DOHH2 (cell line): Measurements from ENCODE around the gene ACTBL2.

Experiments used
- H3F3A ChIP-seq: fragments of 200-600 bp; sonication (generic), shearing (Covaris generic); 2 replicates; pipeline ENCODE4 v1.6.0; 2016; ENCODE audit warnings: antibody characterized with exemption, mild to moderate bottlenecking; ENCODE audit not compliant: control insufficient read depth, insufficient read depth
- H3K27ac ChIP-seq: fragments of 200-600 bp; sonication (generic); 2 replicates; pipeline ENCODE4 v1.5.1; 2014; ENCODE audit warnings: low read depth, mild to moderate bottlenecking, low read length, moderate library complexity
- H3K27me3 ChIP-seq: fragments of 200-600 bp; sonication (generic); 2 replicates; pipeline ENCODE4 v1.6.1; 2014; ENCODE audit warnings: mild to moderate bottlenecking, low read length, mixed read lengths; ENCODE audit not compliant: control insufficient read depth
- H3K36me3 ChIP-seq: fragments of 200-600 bp; sonication (generic); 2 replicates; pipeline ENCODE4 v1.6.1; 2014; ENCODE audit warnings: mild to moderate bottlenecking, low read length, moderate library complexity, mixed read lengths; ENCODE audit not compliant: control insufficient read depth
- H3K4me1 ChIP-seq: fragments of 200-600 bp; sonication (generic); 2 replicates; pipeline ENCODE4 v1.6.1; 2014; ENCODE audit warnings: mild to moderate bottlenecking, low read length, mixed read lengths; ENCODE audit not compliant: control insufficient read depth
- H3K4me2 ChIP-seq: fragments of 200-600 bp; sonication (generic); 2 replicates; pipeline ENCODE4 v1.6.0; 2014; ENCODE audit warnings: mild to moderate bottlenecking, low read length, moderate library complexity
- H3K4me3 ChIP-seq: fragments of 200-600 bp; sonication (generic); 2 replicates; pipeline ENCODE4 v1.5.1; 2014; ENCODE audit warnings: mild to moderate bottlenecking, low read length, mixed read lengths
- H3K79me2 ChIP-seq: fragments of 200-600 bp; sonication (generic); 2 replicates; pipeline ENCODE4 v1.6.1; 2014; ENCODE audit warnings: mild to moderate bottlenecking, low read length, mixed read lengths; ENCODE audit not compliant: control insufficient read depth
- H3K9me2 ChIP-seq: fragments of 200-600 bp; sonication (generic); replicated peaks from 2 replicates; pipeline ENCODE4 v1.6.1; 2014; ENCODE audit warnings: mild to moderate bottlenecking, low read length, mixed read lengths; ENCODE audit not compliant: control insufficient read depth
- H3K9me3 ChIP-seq: fragments of 200-600 bp; sonication (generic); 2 replicates; pipeline ENCODE4 v1.6.1; 2014; ENCODE audit warnings: antibody characterized with exemption, low read length, mixed read lengths; ENCODE audit not compliant: control insufficient read depth, insufficient read depth
- H4K20me1 ChIP-seq: fragments of 200-600 bp; sonication (generic); 2 replicates; pipeline ENCODE4 v1.6.0; 2014; ENCODE audit warnings: low read depth, mild to moderate bottlenecking, antibody characterized with exemption, low read length, moderate library complexity; ENCODE audit not compliant: control insufficient read depth, insufficient read depth
- EZH2phosphoT487 ChIP-seq: fragments of 200-600 bp; sonication (generic); IDR thresholded peaks from 2 replicates; pipeline ENCODE4 v1.6.1; 2017; ENCODE audit warnings: borderline replicate concordance, mild to moderate bottlenecking, antibody characterized with exemption, low read length, moderate library complexity, mixed read lengths
- TF ChIP-seq, protein P1 (sequence below): fragments of 200-600 bp; sonication (generic); IDR thresholded peaks from one replicate; pipeline ENCODE4 v1.5.1; 2014; ENCODE audit warnings: antibody characterized with exemption, mild to moderate bottlenecking, low read depth, low read length; ENCODE audit not compliant: poor library complexity, severe bottlenecking

The ACTBL2 gene

DNA sequence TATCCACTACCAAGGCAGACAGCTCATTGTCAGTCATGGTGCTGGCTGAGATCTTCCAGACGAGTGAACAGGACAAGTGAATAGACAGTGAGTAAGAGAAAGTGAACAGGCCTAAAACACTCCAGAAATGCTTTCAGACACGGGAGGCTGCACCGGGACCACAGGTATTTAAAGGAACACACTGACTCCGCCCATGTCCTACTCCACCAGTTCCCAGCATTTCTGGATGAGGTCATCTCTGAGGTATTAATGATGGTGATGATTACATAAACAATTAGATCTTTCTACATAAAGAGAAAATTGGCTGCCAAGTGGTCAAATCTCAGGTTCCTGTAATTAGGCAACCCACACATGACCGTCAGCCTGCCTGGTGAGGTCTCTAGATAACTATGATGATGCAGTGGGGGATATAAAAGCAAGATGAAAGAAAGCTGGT, at the start of gene ACTBL2:
Gene ACTBL2 (minus strand): TSS at position 141 of the 436 bp plus-strand sequence. CDS start 104 bp downstream, at position 37.
- no peaks in the 10 kb centered on the region for H3K9me3 ChIP-seq

DNA sequence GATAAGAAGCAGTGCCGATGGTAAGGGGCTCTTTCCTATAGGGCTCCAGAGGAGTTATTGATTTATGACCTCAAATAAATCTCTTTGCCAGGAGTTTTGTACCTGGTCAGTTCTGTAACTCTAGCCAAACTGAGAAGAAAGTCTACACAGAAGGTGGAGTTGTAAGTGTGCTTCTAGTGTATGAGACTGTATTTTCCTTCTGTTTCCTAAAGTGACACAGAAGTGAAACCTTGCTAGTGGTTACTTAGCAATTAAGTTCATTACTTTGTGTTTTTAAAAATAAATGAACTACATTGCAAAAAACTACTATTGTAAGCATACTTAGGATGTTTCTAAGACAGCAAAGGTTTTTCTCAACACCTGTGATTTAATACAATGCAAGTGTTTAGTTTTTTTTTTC, 48.7 kb upstream of the ACTBL2 start:
- H3K4me2 ChIP-seq: no peak overlapping the region
- H3K9me2 ChIP-seq: no peaks in the 10 kb centered on the region
- TF ChIP-seq, protein P1, sequence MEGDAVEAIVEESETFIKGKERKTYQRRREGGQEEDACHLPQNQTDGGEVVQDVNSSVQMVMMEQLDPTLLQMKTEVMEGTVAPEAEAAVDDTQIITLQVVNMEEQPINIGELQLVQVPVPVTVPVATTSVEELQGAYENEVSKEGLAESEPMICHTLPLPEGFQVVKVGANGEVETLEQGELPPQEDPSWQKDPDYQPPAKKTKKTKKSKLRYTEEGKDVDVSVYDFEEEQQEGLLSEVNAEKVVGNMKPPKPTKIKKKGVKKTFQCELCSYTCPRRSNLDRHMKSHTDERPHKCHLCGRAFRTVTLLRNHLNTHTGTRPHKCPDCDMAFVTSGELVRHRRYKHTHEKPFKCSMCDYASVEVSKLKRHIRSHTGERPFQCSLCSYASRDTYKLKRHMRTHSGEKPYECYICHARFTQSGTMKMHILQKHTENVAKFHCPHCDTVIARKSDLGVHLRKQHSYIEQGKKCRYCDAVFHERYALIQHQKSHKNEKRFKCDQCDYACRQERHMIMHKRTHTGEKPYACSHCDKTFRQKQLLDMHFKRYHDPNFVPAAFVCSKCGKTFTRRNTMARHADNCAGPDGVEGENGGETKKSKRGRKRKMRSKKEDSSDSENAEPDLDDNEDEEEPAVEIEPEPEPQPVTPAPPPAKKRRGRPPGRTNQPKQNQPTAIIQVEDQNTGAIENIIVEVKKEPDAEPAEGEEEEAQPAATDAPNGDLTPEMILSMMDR: no peak
- no peak for TF ChIP-seq EZH2phosphoT487
- no peaks in the 10 kb centered on the region for H3K4me1 ChIP-seq
- H4K20me1 ChIP-seq: no peaks in the 10 kb centered on the region
- H3K79me2 ChIP-seq: no peaks in the 10 kb centered on the region
- no peaks in the 10 kb centered on the region for H3K36me3 ChIP-seq
- H3K27me3 ChIP-seq: no peaks in the 10 kb centered on the region
- no peaks in the 10 kb centered on the region for H3K9me3 ChIP-seq
- no peak overlapping the region for H3K27ac ChIP-seq
- no peaks in the 10 kb centered on the region for H3F3A ChIP-seq
- no peak overlapping the region for H3K4me3 ChIP-seq

More for the DNA sequence above, at the start of gene ACTBL2:
- no peak for TF ChIP-seq EZH2phosphoT487
- TF ChIP-seq, protein P1: no peak
- Histone ChIP-seq H3K9me2 (no peaks in the 10 kb centered on the region), H3K27ac (no peak within 1 kb of the TSS), H4K20me1 (no peaks in the 10 kb centered on the region), H3K27me3 (no peaks in the 10 kb centered on the region), H3F3A (no peaks in the 10 kb centered on the region), H3K36me3 (no peaks in the 10 kb centered on the region), H3K4me1 (no peaks in the 10 kb centered on the region), H3K79me2 (no peaks in the 10 kb centered on the region), H3K4me2 (no peak within 1 kb of the TSS), H3K4me3 (no peak within 1 kb of the TSS)

DNA sequence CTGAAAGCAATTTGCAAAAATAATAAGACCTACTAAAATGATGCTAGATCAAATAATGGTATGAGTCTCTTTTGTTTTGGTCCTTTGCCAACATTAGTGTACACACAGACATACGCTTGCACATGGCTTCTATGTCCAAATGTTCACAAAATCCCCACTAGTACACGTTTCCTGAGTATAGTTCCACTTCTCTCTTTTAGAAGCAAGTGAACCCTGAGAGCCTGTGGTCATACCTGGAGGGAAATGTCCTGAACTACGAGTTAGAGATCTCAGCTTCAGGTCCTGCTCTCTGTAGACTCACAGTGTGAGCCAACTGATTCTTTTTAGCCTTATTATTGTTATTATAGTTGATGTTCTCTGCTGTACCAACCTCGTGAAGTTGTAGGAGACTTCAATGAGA, 47.3 kb upstream of the ACTBL2 start:
- Histone ChIP-seq H3K4me1 (no peaks in the 10 kb centered on the region), H3K27me3 (no peaks in the 10 kb centered on the region)
- TF ChIP-seq, protein P1: no peak
- TF ChIP-seq EZH2phosphoT487: no peak

More for the DNA sequence above, 47.3 kb upstream of the ACTBL2 start:
- H3K4me3 ChIP-seq: no peak overlapping the region
- no peaks in the 10 kb centered on the region for H3K36me3 ChIP-seq
- no peaks in the 10 kb centered on the region for H3K9me3 ChIP-seq
- no peaks in the 10 kb centered on the region for H3K79me2 ChIP-seq
- no peaks in the 10 kb centered on the region for H4K20me1 ChIP-seq
- no peak overlapping the region for H3K27ac ChIP-seq
- no peaks in the 10 kb centered on the region for H3F3A ChIP-seq
- no peak overlapping the region for H3K4me2 ChIP-seq
- H3K9me2 ChIP-seq: no peaks in the 10 kb centered on the region
